Measurements from ENCODE around the gene HDAC5.

HDAC5 gene

GRCh38 chr17:44083250-44083849 is 40.1 kb downstream of the HDAC5 start:
- TF ChIP-seq CTCF (conservative IDR thresholded peaks at IDR 0.05; ENCODE audit: low read depth, low read length): peak; percentile 44
- no peak overlapping the region for H3K4me3 ChIP-seq (ENCODE audit: low read depth, low read length)
- no peak for DNase-seq (ENCODE audit: low read depth)

- no peak for TF ChIP-seq CTCF (conservative IDR thresholded peaks at IDR 0.05; ENCODE audit: low read depth, low read length)
- DNase-seq (ENCODE audit: low read depth): no peak
- no peak overlapping the region for H3K4me3 ChIP-seq (ENCODE audit: low read depth, low read length)
These were observed 41.0 kb downstream of the HDAC5 start for GRCh38 chr17:44082256-44082927.

- DNase-seq (ENCODE audit: low read depth): no peak
- H3K4me3 ChIP-seq (ENCODE audit: low read depth, low read length): no peak overlapping the region
- TF ChIP-seq CTCF (conservative IDR thresholded peaks at IDR 0.05; ENCODE audit: low read depth, low read length): no peak
These were observed 41.8 kb downstream of the HDAC5 start for GRCh38 chr17:44081681-44082080.

DNA sequence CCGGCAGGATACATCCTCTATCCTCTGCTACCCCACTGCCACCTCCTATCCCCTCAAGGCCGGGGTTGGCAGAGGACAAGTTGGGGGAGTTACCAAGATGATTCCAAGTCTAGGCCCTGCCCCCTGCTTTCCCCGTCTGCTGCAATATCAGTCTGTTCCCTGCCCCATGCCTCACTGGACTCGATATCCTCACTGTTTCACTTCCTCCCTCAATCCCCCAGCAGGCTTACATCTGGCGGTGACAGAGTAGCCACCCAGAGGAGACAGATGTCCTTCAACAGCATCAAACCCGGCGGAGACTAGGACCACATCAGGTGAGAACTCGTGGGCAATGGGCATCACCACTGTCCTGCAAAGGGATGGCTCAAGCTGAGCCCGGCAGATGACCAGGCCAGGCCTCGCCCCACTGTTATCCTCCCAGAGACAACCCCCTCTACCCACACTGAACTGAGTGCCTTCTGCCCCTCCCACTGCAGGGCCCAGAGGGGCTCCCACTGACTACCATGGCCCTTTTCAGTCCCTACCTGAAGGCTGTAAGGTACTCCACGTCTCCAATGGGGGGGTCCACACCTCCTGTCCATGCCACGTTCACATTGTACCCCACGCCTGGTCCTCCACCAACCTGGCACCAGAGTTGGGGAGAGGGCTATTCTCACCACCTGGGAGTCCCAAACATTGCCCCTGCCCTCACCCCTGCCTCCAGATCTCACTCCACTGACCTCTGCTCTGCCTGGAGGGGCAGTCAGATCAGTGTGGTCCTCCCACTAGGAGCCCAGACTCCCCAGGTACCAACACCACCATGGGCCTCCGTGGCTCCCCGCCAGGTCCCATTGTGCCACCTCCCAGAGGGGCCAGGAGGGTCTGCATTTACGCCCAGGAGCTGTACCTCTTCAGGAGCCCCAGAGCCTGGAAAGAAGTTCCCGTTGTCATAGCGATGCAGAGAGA is 43.3 kb downstream of the HDAC5 start:
- no peak overlapping the region for H3K4me3 ChIP-seq (ENCODE audit: low read depth, low read length)
- no peak for TF ChIP-seq CTCF (conservative IDR thresholded peaks at IDR 0.05; ENCODE audit: low read depth, low read length)
- no peak for DNase-seq (ENCODE audit: low read depth)

DNA sequence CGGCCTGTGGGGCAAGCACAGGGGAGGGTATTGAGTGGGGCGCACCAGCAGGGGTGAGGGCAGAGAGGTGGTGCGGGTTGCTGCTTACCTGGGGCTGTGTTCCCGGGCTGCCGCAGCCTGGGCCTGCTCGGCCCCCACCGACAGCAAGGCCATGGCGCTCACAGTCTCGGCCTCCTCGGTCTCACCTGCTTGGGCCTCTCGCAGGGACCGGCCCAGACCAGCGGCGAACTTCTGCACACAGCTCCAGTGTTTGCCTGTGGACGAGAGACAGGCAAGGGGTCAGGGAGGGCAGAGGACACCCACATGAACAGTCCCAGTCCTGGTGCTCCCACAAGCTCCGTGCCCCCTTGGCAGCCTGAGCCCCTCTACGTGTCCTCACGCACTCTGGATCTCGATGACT is 45.0 kb downstream of the HDAC5 start:
- TF ChIP-seq CTCF (conservative IDR thresholded peaks at IDR 0.05; ENCODE audit: low read depth, low read length): no peak
- no peak overlapping the region for H3K4me3 ChIP-seq (ENCODE audit: low read depth, low read length)
- DNase-seq (ENCODE audit: low read depth): no peak

GRCh38 chr17:44077595-44077909 is 45.9 kb downstream of the HDAC5 start:
- no peak for DNase-seq (ENCODE audit: low read depth)
- no peak overlapping the region for H3K4me3 ChIP-seq (ENCODE audit: low read depth, low read length)
- TF ChIP-seq CTCF (conservative IDR thresholded peaks at IDR 0.05; ENCODE audit: low read depth, low read length): no peak

Data from choroid plexus epithelial cell (primary cell).